Left colon (tissue), 2 donors: ENCODE data around the gene CFAP410. TPM values are rescaled to one million over a fixed set of nuclear protein-coding genes. Genes with fewer than 3 reads are reported as not detected.
"Not testable (repeated sequence)": the region's sequence is repeated elsewhere in the genome, so short reads cannot be mapped to it uniquely, and the experiment has no call there.

Source experiments
- ATAC-seq: fragments of 200-7000 bp; cut with Tn5 transposase; one replicate; pipeline ENCODE4 v1.9.1; 2020; ENCODE audit warnings: mild to moderate bottlenecking, moderate library complexity
- DNase-seq, 2 donors: peaks; one replicate each; pipeline ENCODE4 v3.0.0-alpha.2; 2020
- intact Hi-C, 2 donors: fragments of 100-400 bp; cut with DNase I in 1 of 2; cut with micrococcal nuclease in 1 of 2; formaldehyde crosslinking; loops; one replicate each; pipeline versions ENCODE4 v1.11.2 to v1.14.0; 2022; cut with DNase I, micrococcal nuclease
- total RNA-seq, 2 donors: library from RNA; stranded (reverse); fragmentation: NEBNext Ultra II Directional; extraction: Animal tissue kit (Norgen Biotek cat#: 25700); gene quantifications; one replicate each; pipeline ENCODE4 v1.2.1, GENCODE V29; 2021
- donor health status: DM: no; HTN: no; CAD: no.
- donor health status: DM: yes; HTN: yes; CAD: no.

Gene CFAP410
- total RNA-seq, 2 donors from 2014 or later, result 21.4 to 24.7 TPM

GRCh38 chr21:44294391-44295162, 44.6 kb downstream of the CFAP410 start:
- DNase-seq (peak in 1 of 2 donors; percentile 60), ATAC-seq (no peak)

GRCh38 chr21:44293551-44294231, 45.5 kb downstream of the CFAP410 start:
- ATAC-seq, result no peak
- intact Hi-C loops, result no loop called here

More at GRCh38 chr21:44294391-44295162, 44.6 kb downstream of the CFAP410 start:
- intact Hi-C loops, result no loop called here

GRCh38 chr21:44292812-44293195, 46.4 kb downstream of the CFAP410 start:
- ATAC-seq (no peak), DNase-seq (peak in 1 of 2 donors; percentile 5)
- intact Hi-C loops, result no loop called here

More at GRCh38 chr21:44293551-44294231, 45.5 kb downstream of the CFAP410 start:
- DNase-seq, result no peak

GRCh38 chr21:44291936-44292811, 47.0 kb downstream of the CFAP410 start:
- no peak for ATAC-seq
- intact Hi-C loops, result no loop called here
- peak in 1 of 2 donors; percentile 11 for DNase-seq

- DNase-seq, result peak in 1 of 2 donors; percentile 3
- ATAC-seq, result no peak
- intact Hi-C loops, result no loop called here
These were observed 47.9 kb downstream of the CFAP410 start for GRCh38 chr21:44291078-44291935.

GRCh38 chr21:44290327-44291077, 48.7 kb downstream of the CFAP410 start:
- intact Hi-C loops, result no loop called here
- ATAC-seq, result no peak
- peak in 1 of 2 donors; percentile 2 for DNase-seq

GRCh38 chr21:44289381-44290010, 49.7 kb downstream of the CFAP410 start:
- ATAC-seq, result no peak
- intact Hi-C loops, result no loop called here
- no peak for DNase-seq

GRCh38 chr21:44288251-44289110, 50.7 kb downstream of the CFAP410 start:
- intact Hi-C loops, result no loop called here
- no peak for ATAC-seq
- peak in 1 of 2 donors; percentile 16 for DNase-seq

GRCh38 chr21:44286716-44287632, 52.2 kb downstream of the CFAP410 start:
- ATAC-seq, result no peak
- intact Hi-C loops, result no loop called here
- DNase-seq, result peak in 1 of 2 donors; percentile 13

GRCh38 chr21:44286086-44286715, 53.0 kb downstream of the CFAP410 start:
- intact Hi-C loops, result no loop called here
- DNase-seq (peak in 1 of 2 donors; percentile 20), ATAC-seq (no peak)

GRCh38 chr21:44285138-44285992, 53.8 kb downstream of the CFAP410 start, which contains the start of gene AIRE:
TSS of gene AIRE (plus strand) at chr21:44285876. CDS start at chr21:44286007, 131 bp downstream.
- ATAC-seq, result peak; percentile 41
- intact Hi-C loops, result no loop called here
- DNase-seq, result peak in 1 of 2 donors; percentile 26

- ATAC-seq, result no peak
- DNase-seq, result no peak
- intact Hi-C loops, result no loop called here
These were observed 55.2 kb downstream of the CFAP410 start for GRCh38 chr21:44283948-44284347.

- DNase-seq, intact Hi-C loops, ATAC-seq: not testable (repeated sequence)
These were observed 55.9 kb downstream of the CFAP410 start for GRCh38 chr21:44283211-44283785.
